ENCODE data around the gene KCNE5. TPM values are rescaled to one million over a fixed set of nuclear protein-coding genes. Genes with fewer than 3 reads are reported as not detected.

Gene KCNE5
- total RNA-seq, 1 experiment from 2014 or later: 0.26 TPM

DNA sequence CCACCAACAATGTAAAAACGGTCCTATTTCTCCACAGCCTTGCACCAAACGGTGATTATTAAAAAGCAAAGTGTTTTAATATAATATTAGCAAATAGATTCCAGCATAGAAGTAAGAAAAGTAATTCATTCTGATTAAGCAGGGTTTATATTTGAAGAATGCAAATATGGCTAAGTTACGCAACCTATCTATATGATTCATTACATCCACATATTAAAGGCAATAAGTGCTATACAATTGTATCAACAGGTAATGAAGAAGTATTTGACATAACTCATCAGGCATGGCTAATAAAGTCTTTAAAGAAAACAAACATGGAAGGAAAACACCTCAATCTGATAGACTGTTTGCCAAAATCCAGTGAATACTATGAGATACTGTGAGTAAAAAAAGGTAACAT is 29.0 kb downstream of the KCNE5 start:
- H3K36me3 ChIP-seq (ENCODE audit: insufficient read depth, low read length, poor library complexity, severe bottlenecking): no peaks in the 10 kb centered on the region
- no TSS peak for BruUV-seq (replicated peaks)
- ChIA-PET CTCF (no interaction called here), POLR2A (ENCODE audit: low non-redundant PET) (interaction anchor here (0.7 kb wide), 1 partner anchor 340 kb away, joined by 4 read pairs; no protein-coding TSS in a partner anchor)
- intact Hi-C loops (cut with micrococcal nuclease; ENCODE audit: unreplicated experiment): no loop called here
- H3K4me1 ChIP-seq (ENCODE audit: insufficient read depth, low read length, poor library complexity, severe bottlenecking): no peaks in the 10 kb centered on the region
- no peaks in the 10 kb centered on the region for H3K9me3 ChIP-seq (ENCODE audit: low read depth, low read length, poor library complexity, severe bottlenecking)
- no peak overlapping the region for H3K4me3 ChIP-seq (ENCODE audit: low read depth, low read length, poor library complexity, severe bottlenecking)
- no peak for TF ChIP-seq EZH2 (IDR thresholded peaks at IDR 0.05; ENCODE audit: borderline replicate concordance, low read depth, low read length, poor library complexity, severe bottlenecking)
- TF ChIP-seq, protein P1, sequence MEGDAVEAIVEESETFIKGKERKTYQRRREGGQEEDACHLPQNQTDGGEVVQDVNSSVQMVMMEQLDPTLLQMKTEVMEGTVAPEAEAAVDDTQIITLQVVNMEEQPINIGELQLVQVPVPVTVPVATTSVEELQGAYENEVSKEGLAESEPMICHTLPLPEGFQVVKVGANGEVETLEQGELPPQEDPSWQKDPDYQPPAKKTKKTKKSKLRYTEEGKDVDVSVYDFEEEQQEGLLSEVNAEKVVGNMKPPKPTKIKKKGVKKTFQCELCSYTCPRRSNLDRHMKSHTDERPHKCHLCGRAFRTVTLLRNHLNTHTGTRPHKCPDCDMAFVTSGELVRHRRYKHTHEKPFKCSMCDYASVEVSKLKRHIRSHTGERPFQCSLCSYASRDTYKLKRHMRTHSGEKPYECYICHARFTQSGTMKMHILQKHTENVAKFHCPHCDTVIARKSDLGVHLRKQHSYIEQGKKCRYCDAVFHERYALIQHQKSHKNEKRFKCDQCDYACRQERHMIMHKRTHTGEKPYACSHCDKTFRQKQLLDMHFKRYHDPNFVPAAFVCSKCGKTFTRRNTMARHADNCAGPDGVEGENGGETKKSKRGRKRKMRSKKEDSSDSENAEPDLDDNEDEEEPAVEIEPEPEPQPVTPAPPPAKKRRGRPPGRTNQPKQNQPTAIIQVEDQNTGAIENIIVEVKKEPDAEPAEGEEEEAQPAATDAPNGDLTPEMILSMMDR (conservative IDR thresholded peaks at IDR 0.05; ENCODE audit: low read depth, low read length): no peak
- H3K27me3 ChIP-seq (replicated peaks; ENCODE audit: insufficient read depth, low read depth, low read length, poor library complexity): peaks cover 19% of the 10 kb centered on the region
- no peak for DNase-seq (ENCODE audit: low spot score)
- H3K27ac ChIP-seq (ENCODE audit: low read depth, low read length, poor library complexity, severe bottlenecking): no peak overlapping the region

DNA sequence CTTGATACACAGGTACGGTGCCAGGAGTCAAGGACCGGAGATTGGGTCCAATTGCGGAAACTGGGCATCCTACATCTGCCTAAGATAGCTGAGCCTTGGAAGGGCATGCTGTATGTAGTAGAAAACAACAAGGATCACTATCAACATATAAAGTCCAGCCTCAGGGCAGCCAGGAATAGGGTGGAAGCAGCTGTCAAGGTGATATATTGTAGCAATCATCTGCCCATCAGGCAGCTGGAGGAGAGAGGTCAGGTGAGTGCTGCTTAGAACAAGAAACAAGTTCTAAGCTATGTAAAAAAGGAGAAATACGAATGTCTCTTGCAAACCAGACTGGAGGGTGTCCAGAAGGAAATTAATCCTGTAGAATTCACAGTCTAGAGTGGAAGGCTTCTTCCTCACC is 34.8 kb downstream of the KCNE5 start:
- TF ChIP-seq EZH2 (IDR thresholded peaks at IDR 0.05; ENCODE audit: borderline replicate concordance, low read depth, low read length, poor library complexity, severe bottlenecking): no peak
- no peak overlapping the region for H3K4me3 ChIP-seq (ENCODE audit: low read depth, low read length, poor library complexity, severe bottlenecking)
- no TSS peak for BruUV-seq (replicated peaks)
- ChIA-PET CTCF (no interaction called here), POLR2A (ENCODE audit: low non-redundant PET) (no interaction called here)
- no peaks in the 10 kb centered on the region for H3K36me3 ChIP-seq (ENCODE audit: insufficient read depth, low read length, poor library complexity, severe bottlenecking)
- H3K4me1 ChIP-seq (ENCODE audit: insufficient read depth, low read length, poor library complexity, severe bottlenecking): no peaks in the 10 kb centered on the region
- intact Hi-C loops (cut with micrococcal nuclease; ENCODE audit: unreplicated experiment): no loop called here
- no peaks in the 10 kb centered on the region for H3K9me3 ChIP-seq (ENCODE audit: low read depth, low read length, poor library complexity, severe bottlenecking)
- H3K27me3 ChIP-seq (replicated peaks; ENCODE audit: insufficient read depth, low read depth, low read length, poor library complexity): peaks cover 15% of the 10 kb centered on the region
- no peak overlapping the region for H3K27ac ChIP-seq (ENCODE audit: low read depth, low read length, poor library complexity, severe bottlenecking)
- DNase-seq (ENCODE audit: low spot score): no peak

DNA sequence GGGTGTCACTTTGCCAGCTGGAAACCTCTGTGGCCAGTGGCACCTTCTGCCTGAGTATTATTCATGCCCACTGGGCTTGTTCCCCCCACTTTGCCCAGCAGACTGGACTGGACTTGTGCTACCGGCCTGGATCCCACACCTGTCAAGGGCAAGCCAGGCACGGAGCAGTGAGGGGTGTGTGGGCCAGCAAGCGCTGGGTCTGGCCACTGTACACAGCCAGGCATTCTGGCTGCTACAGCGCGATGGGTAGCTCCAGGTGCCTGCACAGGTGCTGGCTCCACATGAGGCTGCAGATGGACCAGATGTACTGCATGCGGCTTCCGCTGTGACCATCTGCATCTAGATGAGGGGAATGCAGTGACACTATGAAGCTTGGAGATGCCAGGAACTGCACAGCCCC is 39.5 kb downstream of the KCNE5 start:
- ChIA-PET CTCF (no interaction called here), POLR2A (ENCODE audit: low non-redundant PET) (no interaction called here)
- DNase-seq (ENCODE audit: low spot score): no peak
- intact Hi-C loops (cut with micrococcal nuclease; ENCODE audit: unreplicated experiment): no loop called here
- Histone ChIP-seq H3K36me3 (ENCODE audit: insufficient read depth, low read length, poor library complexity, severe bottlenecking) (no peaks in the 10 kb centered on the region), H3K27me3 (replicated peaks; ENCODE audit: insufficient read depth, low read depth, low read length, poor library complexity) (peaks cover 12% of the 10 kb centered on the region), H3K9me3 (ENCODE audit: low read depth, low read length, poor library complexity, severe bottlenecking) (no peaks in the 10 kb centered on the region), H3K27ac (ENCODE audit: low read depth, low read length, poor library complexity, severe bottlenecking) (no peak overlapping the region), H3K4me1 (ENCODE audit: insufficient read depth, low read length, poor library complexity, severe bottlenecking) (no peaks in the 10 kb centered on the region), H3K4me3 (ENCODE audit: low read depth, low read length, poor library complexity, severe bottlenecking) (no peak overlapping the region)
- no TSS peak for BruUV-seq (replicated peaks)
- TF ChIP-seq, protein P1 (conservative IDR thresholded peaks at IDR 0.05; ENCODE audit: low read depth, low read length): no peak
- no peak for TF ChIP-seq EZH2 (IDR thresholded peaks at IDR 0.05; ENCODE audit: borderline replicate concordance, low read depth, low read length, poor library complexity, severe bottlenecking)

DNA sequence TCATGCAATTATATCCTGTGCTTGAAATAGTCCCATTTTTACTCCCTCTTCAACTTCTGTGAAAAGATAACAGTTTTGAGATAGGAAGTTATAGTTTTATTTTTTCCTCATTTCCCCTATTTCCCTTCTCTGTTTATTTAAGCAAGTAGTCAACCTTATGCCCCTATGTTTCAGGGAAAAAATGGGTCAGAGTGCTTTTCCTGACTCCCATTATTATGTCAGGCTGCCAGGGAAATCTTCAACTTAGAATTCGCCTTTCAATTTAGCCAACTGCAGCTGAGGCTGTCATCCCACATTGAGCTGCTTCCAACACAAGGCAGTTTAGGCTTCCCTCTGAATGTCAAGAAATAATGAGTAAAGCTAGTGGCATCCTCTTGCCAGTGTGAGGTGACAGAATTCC is 46.1 kb downstream of the KCNE5 start:
- no peaks in the 10 kb centered on the region for H3K9me3 ChIP-seq (ENCODE audit: low read depth, low read length, poor library complexity, severe bottlenecking)
- no peaks in the 10 kb centered on the region for H3K36me3 ChIP-seq (ENCODE audit: insufficient read depth, low read length, poor library complexity, severe bottlenecking)
- intact Hi-C loops (cut with micrococcal nuclease; ENCODE audit: unreplicated experiment): no loop called here
- no peak overlapping the region for H3K4me3 ChIP-seq (ENCODE audit: low read depth, low read length, poor library complexity, severe bottlenecking)
- no TSS peak for BruUV-seq (replicated peaks)
- POLR2A ChIA-PET (ENCODE audit: low non-redundant PET): no interaction called here
- H3K27me3 ChIP-seq (replicated peaks; ENCODE audit: insufficient read depth, low read depth, low read length, poor library complexity): peaks cover 6% of the 10 kb centered on the region
- TF ChIP-seq, protein P1 (conservative IDR thresholded peaks at IDR 0.05; ENCODE audit: low read depth, low read length): no peak
- TF ChIP-seq EZH2 (IDR thresholded peaks at IDR 0.05; ENCODE audit: borderline replicate concordance, low read depth, low read length, poor library complexity, severe bottlenecking): no peak
- no peak overlapping the region for H3K27ac ChIP-seq (ENCODE audit: low read depth, low read length, poor library complexity, severe bottlenecking)
- no peak for DNase-seq (ENCODE audit: low spot score)
- CTCF ChIA-PET: interaction anchor here (0.6 kb wide), 1 partner anchor 116 kb away, joined by 3 read pairs; no protein-coding TSS in a partner anchor
- H3K4me1 ChIP-seq (ENCODE audit: insufficient read depth, low read length, poor library complexity, severe bottlenecking): no peaks in the 10 kb centered on the region

All from A673 (cell line).